ENCODE data around the gene KSR2. TPM values are rescaled to one million over a fixed set of nuclear protein-coding genes. Genes with fewer than 3 reads are reported as not detected.
"Not testable (repeated sequence)": the region's sequence is repeated elsewhere in the genome, so short reads cannot be mapped to it uniquely, and the experiment has no call there.

The KSR2 gene
- polyA plus RNA-seq, 2 donors = 0.01 to 0.04 TPM

DNA sequence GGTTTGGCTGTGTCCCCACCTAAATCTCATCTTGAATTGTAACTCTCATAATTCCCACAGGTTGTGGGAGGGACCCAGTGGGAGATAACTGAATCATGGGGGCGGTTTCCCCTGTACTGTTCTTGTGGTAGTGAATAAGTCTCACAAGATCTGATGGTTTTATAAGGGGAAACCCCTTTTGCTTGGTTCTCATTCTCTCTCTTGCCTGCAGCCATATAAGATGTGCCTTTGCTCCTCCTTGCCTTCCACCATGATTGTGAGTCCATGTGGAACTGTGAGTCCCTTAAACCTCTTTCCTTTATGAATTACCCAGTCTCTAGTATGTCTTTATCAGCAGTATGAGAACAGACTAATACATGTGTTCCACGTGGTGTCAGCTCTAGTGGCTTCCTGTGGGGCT lies 31.0 kb upstream of the KSR2 start:
- not testable (repeated sequence) for H3K27me3 ChIP-seq (ENCODE audit: control insufficient read depth in 1 of 2, insufficient read depth in 2 of 2, low read length in 2 of 2); H3K27ac ChIP-seq (ENCODE audit: low read depth in 2 of 2, low read length in 1 of 2); H3K9me3 ChIP-seq (ENCODE audit: control insufficient read depth in 2 of 2, insufficient read depth in 1 of 2, low read depth in 1 of 2, low read length in 1 of 2); H3K36me3 ChIP-seq (ENCODE audit: control insufficient read depth in 2 of 2, insufficient read depth in 2 of 2, low read length in 1 of 2); H3K4me3 ChIP-seq (ENCODE audit: low read depth in 1 of 2, low read length in 2 of 2); H3K4me1 ChIP-seq (ENCODE audit: control insufficient read depth in 2 of 2, insufficient read depth in 2 of 2, low read length in 1 of 2)
- WGBS, 2 donors = 67 to 74% methylated on average over 2 of the region's 2 CpGs

DNA sequence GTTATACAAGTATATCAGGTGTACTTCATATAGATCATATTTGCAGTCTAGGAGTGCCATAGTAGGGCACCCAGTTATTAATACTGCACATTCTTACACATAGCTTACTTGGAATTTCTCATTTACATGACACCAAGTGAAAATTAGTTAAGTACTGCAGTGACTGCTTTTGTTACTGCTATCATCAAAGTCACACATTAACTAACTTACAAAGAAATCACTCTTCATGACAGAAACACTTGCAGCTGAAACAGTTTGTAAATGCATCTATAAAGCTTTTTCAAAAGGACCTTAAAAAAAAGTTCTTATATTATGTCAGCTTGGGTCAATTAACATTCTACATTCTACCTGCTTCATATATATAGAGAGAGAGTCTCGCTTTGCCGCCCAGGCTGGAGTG lies 29.9 kb upstream of the KSR2 start:
- no peaks in the 10 kb centered on the region for H3K4me1 ChIP-seq (ENCODE audit: control insufficient read depth in 2 of 2, insufficient read depth in 2 of 2, low read length in 1 of 2)
- no peaks in the 10 kb centered on the region for H3K27me3 ChIP-seq (ENCODE audit: control insufficient read depth in 1 of 2, insufficient read depth in 2 of 2, low read length in 2 of 2)
- no peaks in the 10 kb centered on the region for H3K36me3 ChIP-seq (ENCODE audit: control insufficient read depth in 2 of 2, insufficient read depth in 2 of 2, low read length in 1 of 2)
- no peak overlapping the region for H3K4me3 ChIP-seq (ENCODE audit: low read depth in 1 of 2, low read length in 2 of 2)
- no peak overlapping the region for H3K27ac ChIP-seq (ENCODE audit: low read depth in 2 of 2, low read length in 1 of 2)
- no peaks in the 10 kb centered on the region for H3K9me3 ChIP-seq (ENCODE audit: control insufficient read depth in 2 of 2, insufficient read depth in 1 of 2, low read depth in 1 of 2, low read length in 1 of 2)
- 80 to 96% methylated on average over 2 of the region's 2 CpGs for WGBS, 2 donors

DNA sequence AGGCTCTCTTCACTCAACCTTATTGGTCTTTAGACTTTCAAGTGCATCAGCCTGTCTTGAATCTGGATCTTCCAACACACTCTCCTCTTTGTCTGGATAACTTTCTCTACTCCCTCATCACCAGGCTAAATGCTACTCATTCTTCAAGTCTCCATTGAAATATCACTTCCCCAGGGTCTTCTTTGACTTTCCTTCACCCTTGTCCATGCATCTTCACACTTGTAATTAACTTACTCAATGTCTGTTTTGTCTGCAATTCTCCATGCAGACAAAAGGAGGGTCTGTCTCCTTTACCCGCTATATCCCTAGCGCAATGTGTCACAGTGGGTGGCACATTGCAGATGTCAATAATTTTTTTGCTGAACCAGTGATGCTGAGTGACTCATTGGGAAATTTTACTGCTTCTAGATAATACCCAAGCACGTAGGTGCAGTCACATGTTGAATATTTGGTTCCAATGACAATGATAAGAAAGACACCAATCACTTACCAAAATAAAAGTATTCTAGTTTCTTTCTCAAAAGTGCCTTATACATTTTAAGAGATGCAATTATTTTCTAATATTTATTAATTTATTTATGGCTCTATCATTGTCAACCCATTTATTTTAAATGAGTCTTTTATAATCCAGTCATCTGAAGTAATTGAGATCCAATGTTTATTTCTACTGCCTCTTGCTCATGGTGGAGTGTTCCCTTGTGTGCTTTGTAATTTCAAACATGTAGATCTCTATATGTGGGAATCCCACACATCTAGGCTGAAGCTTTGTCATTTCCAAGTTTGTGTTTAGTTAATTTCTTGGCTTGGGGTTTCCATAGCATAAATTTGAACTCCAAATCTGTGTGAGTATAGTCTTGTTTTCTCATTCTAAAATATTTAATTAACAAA lies 26.0 kb upstream of the KSR2 start:
- H3K4me3 ChIP-seq (ENCODE audit: low read depth in 1 of 2, low read length in 2 of 2) = no peak overlapping the region
- H3K27me3 ChIP-seq (ENCODE audit: control insufficient read depth in 1 of 2, insufficient read depth in 2 of 2, low read length in 2 of 2) = peaks cover 0 to 2% of the 10 kb centered on the region in 2 donors
- H3K27ac ChIP-seq (ENCODE audit: low read depth in 2 of 2, low read length in 1 of 2) = no peak overlapping the region
- H3K9me3 ChIP-seq (ENCODE audit: control insufficient read depth in 2 of 2, insufficient read depth in 1 of 2, low read depth in 1 of 2, low read length in 1 of 2) = no peaks in the 10 kb centered on the region
- H3K36me3 ChIP-seq (ENCODE audit: control insufficient read depth in 2 of 2, insufficient read depth in 2 of 2, low read length in 1 of 2) = no peaks in the 10 kb centered on the region
- H3K4me1 ChIP-seq (ENCODE audit: control insufficient read depth in 2 of 2, insufficient read depth in 2 of 2, low read length in 1 of 2) = no peaks in the 10 kb centered on the region
- WGBS, 2 donors = 74 to 75% methylated on average over 3 of the region's 3 CpGs

DNA sequence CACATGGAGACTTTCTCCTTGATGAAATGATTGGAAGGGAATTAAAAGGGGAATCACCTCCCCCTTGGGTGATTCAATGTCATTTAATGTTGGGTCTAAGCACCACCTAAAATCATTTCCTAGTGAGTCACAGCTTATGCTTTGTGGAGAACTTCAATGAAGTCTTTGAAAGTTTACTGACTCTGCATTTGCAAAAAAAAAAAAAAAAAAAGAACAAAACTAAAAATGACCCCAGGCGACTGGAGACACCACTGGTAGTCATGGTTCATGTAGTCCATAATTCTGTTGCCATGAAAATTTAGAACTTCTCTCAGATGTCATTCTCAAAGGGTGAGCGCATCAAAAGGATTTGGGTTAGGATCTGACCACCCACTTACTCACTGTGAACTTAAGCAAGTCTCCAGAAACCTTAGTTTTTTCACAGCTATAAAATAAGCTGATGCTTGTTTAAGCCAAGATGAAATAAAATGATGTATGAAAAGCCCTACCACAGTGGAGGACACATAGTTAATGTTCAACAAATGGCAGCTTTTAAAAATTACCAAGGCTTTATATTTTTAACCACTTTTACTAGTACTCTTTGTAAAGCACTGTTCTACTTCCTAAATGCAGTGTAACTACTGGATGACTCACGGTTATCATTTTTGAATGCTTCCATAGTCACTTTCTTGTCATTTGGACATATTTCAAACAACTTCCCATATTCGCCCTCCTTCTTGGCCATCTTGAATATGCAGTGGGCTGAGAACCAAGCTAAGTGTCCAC lies 18.1 kb upstream of the KSR2 start:
- Histone ChIP-seq H3K9me3 (ENCODE audit: control insufficient read depth in 2 of 2, insufficient read depth in 1 of 2, low read depth in 1 of 2, low read length in 1 of 2) (no peaks in the 10 kb centered on the region), H3K27me3 (ENCODE audit: control insufficient read depth in 1 of 2, insufficient read depth in 2 of 2, low read length in 2 of 2) (no peaks in the 10 kb centered on the region), H3K4me1 (ENCODE audit: control insufficient read depth in 2 of 2, insufficient read depth in 2 of 2, low read length in 1 of 2) (no peaks in the 10 kb centered on the region), H3K36me3 (ENCODE audit: control insufficient read depth in 2 of 2, insufficient read depth in 2 of 2, low read length in 1 of 2) (no peaks in the 10 kb centered on the region), H3K4me3 (ENCODE audit: low read depth in 1 of 2, low read length in 2 of 2) (no peak overlapping the region), H3K27ac (ENCODE audit: low read depth in 2 of 2, low read length in 1 of 2) (no peak overlapping the region)
- WGBS, 2 donors = 44 to 61% methylated on average over 4 of the region's 4 CpGs

DNA sequence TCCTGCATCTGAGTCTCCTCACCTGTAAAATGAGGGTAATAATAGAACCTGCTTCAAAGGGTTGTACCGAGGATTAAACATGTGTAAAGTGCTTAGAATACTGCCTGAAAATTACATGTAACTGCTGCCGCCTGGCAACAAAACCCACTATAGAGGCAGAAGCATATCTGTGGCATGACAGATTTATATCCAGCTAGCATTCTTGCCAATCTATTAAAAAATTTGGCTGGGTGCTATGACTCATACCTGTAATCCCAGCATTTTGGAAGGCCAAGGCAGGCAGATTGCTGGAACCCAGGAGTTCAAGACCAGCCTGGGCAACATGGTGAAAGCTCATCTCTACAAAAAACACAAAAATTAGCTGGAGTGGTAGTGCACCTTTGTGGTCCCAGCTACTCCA lies 16.4 kb upstream of the KSR2 start:
- Histone ChIP-seq H3K4me1 (ENCODE audit: control insufficient read depth in 2 of 2, insufficient read depth in 2 of 2, low read length in 1 of 2) (no peaks in the 10 kb centered on the region), H3K27ac (ENCODE audit: low read depth in 2 of 2, low read length in 1 of 2) (no peak overlapping the region), H3K27me3 (ENCODE audit: control insufficient read depth in 1 of 2, insufficient read depth in 2 of 2, low read length in 2 of 2) (no peaks in the 10 kb centered on the region), H3K36me3 (ENCODE audit: control insufficient read depth in 2 of 2, insufficient read depth in 2 of 2, low read length in 1 of 2) (no peaks in the 10 kb centered on the region), H3K4me3 (ENCODE audit: low read depth in 1 of 2, low read length in 2 of 2) (no peak overlapping the region), H3K9me3 (ENCODE audit: control insufficient read depth in 2 of 2, insufficient read depth in 1 of 2, low read depth in 1 of 2, low read length in 1 of 2) (no peaks in the 10 kb centered on the region)
- 54% methylated on average over 2 of the region's 2 CpGs for WGBS, 2 donors

DNA sequence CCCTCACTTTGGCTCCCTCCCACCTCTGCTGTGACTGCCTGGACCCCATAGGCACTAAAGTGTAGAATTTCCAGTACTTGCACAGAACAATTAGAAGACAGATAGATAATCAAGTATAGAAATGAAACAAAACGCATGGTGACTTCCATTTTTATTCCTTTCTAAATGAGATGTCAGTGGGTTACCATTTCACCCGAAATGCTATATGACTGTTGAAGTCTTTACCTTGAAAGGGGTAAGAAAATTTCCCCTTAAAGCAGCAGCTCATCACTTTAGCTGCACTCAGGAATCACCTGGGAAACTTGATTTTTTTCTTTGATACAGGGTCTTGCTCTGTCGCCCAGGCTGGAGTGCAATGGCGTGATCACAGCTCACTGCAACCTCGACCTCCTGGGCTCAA lies 12.5 kb upstream of the KSR2 start:
- WGBS, 2 donors = 72 to 78% methylated on average over 5 of the region's 5 CpGs

DNA sequence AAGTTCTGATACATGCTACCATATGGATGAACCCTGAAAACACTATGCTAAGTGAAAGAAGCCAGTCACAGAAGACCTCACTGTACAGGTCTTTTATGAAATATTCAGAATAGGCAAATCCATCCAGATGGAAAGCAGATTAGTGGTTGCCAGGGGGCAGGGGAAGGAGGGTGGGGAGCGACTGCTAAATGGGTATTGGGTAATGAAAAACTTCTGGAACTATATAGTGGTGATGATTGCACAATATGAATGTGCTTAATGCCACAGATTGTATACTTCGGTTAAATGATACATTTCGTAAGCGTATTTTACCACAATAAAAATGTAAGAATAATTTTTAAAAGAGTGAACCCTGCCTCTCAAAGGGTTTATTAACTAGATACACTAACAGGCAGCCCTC lies 11.8 kb upstream of the KSR2 start:
- H3K27ac ChIP-seq (ENCODE audit: low read depth in 2 of 2, low read length in 1 of 2) = no peak overlapping the region
- WGBS, 2 donors = 76 to 85% methylated on average over 4 of the region's 4 CpGs
- no peaks in the 10 kb centered on the region for H3K4me1 ChIP-seq (ENCODE audit: control insufficient read depth in 2 of 2, insufficient read depth in 2 of 2, low read length in 1 of 2)
- no peaks in the 10 kb centered on the region for H3K36me3 ChIP-seq (ENCODE audit: control insufficient read depth in 2 of 2, insufficient read depth in 2 of 2, low read length in 1 of 2)
- H3K27me3 ChIP-seq (ENCODE audit: control insufficient read depth in 1 of 2, insufficient read depth in 2 of 2, low read length in 2 of 2) = no peaks in the 10 kb centered on the region
- H3K9me3 ChIP-seq (ENCODE audit: control insufficient read depth in 2 of 2, insufficient read depth in 1 of 2, low read depth in 1 of 2, low read length in 1 of 2) = no peaks in the 10 kb centered on the region
- H3K4me3 ChIP-seq (ENCODE audit: low read depth in 1 of 2, low read length in 2 of 2) = no peak overlapping the region

More for the DNA sequence above, 12.5 kb upstream of the KSR2 start:
- H3K27me3 ChIP-seq (ENCODE audit: control insufficient read depth in 1 of 2, insufficient read depth in 2 of 2, low read length in 2 of 2) = no peaks in the 10 kb centered on the region
- no peaks in the 10 kb centered on the region for H3K4me1 ChIP-seq (ENCODE audit: control insufficient read depth in 2 of 2, insufficient read depth in 2 of 2, low read length in 1 of 2)
- no peak overlapping the region for H3K27ac ChIP-seq (ENCODE audit: low read depth in 2 of 2, low read length in 1 of 2)
- H3K4me3 ChIP-seq (ENCODE audit: low read depth in 1 of 2, low read length in 2 of 2) = no peak overlapping the region
- H3K36me3 ChIP-seq (ENCODE audit: control insufficient read depth in 2 of 2, insufficient read depth in 2 of 2, low read length in 1 of 2) = no peaks in the 10 kb centered on the region
- H3K9me3 ChIP-seq (ENCODE audit: control insufficient read depth in 2 of 2, insufficient read depth in 1 of 2, low read depth in 1 of 2, low read length in 1 of 2) = no peaks in the 10 kb centered on the region

DNA sequence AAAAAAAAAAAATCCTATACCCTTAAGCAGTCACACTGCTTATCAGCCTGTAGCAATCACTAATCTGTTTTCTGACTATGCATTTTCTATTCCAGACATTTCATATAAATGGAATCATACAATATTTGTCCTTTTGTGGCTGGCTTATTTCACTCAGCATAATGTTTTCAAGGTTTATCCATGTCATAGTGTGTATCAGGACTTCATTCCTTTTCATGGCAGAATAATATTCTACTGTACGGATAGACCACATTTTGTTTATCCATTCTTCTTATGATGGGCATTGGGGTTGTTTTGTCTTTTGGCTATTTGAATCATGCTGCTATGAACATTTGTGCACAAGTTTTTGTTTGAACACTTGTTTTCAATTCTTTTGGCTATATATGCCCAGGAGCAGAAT lies 8.6 kb upstream of the KSR2 start:
- no peak overlapping the region for H3K27ac ChIP-seq (ENCODE audit: low read depth in 2 of 2, low read length in 1 of 2)
- WGBS, 2 donors = 90 to 97% methylated on average over 1 of the region's 1 CpG
- H3K27me3 ChIP-seq (ENCODE audit: control insufficient read depth in 1 of 2, insufficient read depth in 2 of 2, low read length in 2 of 2) = no peaks in the 10 kb centered on the region

DNA sequence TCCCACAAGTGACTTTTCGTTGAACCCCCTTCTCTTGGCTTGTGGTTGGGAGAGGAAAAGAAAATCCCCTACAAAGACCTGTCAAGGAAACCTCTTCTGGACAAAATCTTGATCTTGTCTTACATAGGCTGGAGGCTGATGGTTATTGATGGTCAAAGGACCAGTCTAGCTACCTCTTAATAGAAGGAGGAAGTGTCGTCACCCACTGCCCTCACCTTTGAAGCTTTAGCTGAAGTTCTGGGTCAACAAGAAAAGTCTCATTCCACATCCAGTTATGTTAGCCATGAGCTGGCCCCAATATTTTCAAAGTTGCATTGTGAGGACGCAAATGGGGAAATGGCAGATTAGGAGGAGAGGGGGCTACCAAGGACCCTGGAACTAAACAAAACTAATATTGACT lies 6.2 kb upstream of the KSR2 start:
- H3K36me3 ChIP-seq (ENCODE audit: control insufficient read depth in 2 of 2, insufficient read depth in 2 of 2, low read length in 1 of 2) = no peaks in the 10 kb centered on the region
- H3K27ac ChIP-seq (ENCODE audit: low read depth in 2 of 2, low read length in 1 of 2) = no peak overlapping the region
- no peaks in the 10 kb centered on the region for H3K27me3 ChIP-seq (ENCODE audit: control insufficient read depth in 1 of 2, insufficient read depth in 2 of 2, low read length in 2 of 2)
- H3K4me1 ChIP-seq (ENCODE audit: control insufficient read depth in 2 of 2, insufficient read depth in 2 of 2, low read length in 1 of 2) = no peaks in the 10 kb centered on the region
- 77 to 90% methylated on average over 3 of the region's 3 CpGs for WGBS, 2 donors
- H3K9me3 ChIP-seq (ENCODE audit: control insufficient read depth in 2 of 2, insufficient read depth in 1 of 2, low read depth in 1 of 2, low read length in 1 of 2) = peaks cover 0 to 6% of the 10 kb centered on the region in 2 donors
- no peak overlapping the region for H3K4me3 ChIP-seq (ENCODE audit: low read depth in 1 of 2, low read length in 2 of 2)

More for the DNA sequence above, 8.6 kb upstream of the KSR2 start:
- no peaks in the 10 kb centered on the region for H3K9me3 ChIP-seq (ENCODE audit: control insufficient read depth in 2 of 2, insufficient read depth in 1 of 2, low read depth in 1 of 2, low read length in 1 of 2)
- H3K4me1 ChIP-seq (ENCODE audit: control insufficient read depth in 2 of 2, insufficient read depth in 2 of 2, low read length in 1 of 2) = no peaks in the 10 kb centered on the region
- no peaks in the 10 kb centered on the region for H3K36me3 ChIP-seq (ENCODE audit: control insufficient read depth in 2 of 2, insufficient read depth in 2 of 2, low read length in 1 of 2)
- no peak overlapping the region for H3K4me3 ChIP-seq (ENCODE audit: low read depth in 1 of 2, low read length in 2 of 2)

All from esophagus (tissue), 2 donors.